HEK293 (cell line): Measurements from ENCODE around the gene SLC6A16.
"Not testable (repeated sequence)": the region's sequence is repeated elsewhere in the genome, so short reads cannot be mapped to it uniquely, and the experiment has no call there.

Experiments used
- REST ChIP-seq: fragments of 450-650 bp; formaldehyde crosslinking; IDR thresholded peaks from 2 replicates; pipeline ENCODE4 v1.5.1; 2016; ENCODE audit warnings: missing biosample characterization, missing genetic modification characterization
- ZNF366 ChIP-seq: fragments of 450-650 bp; formaldehyde crosslinking; conservative IDR thresholded peaks from 2 replicates; pipeline ENCODE4 v1.5.1; 2016; ENCODE audit warnings: missing biosample characterization, missing genetic modification characterization
- ZSCAN18 ChIP-seq: fragments of 450-650 bp; formaldehyde crosslinking; IDR thresholded peaks from 2 replicates; pipeline ENCODE4 v1.5.1; 2016; ENCODE audit warnings: missing biosample characterization, missing genetic modification characterization
- TF ChIP-seq, protein P1 (sequence below): fragments of 450-650 bp; formaldehyde crosslinking; IDR thresholded peaks from 2 replicates; pipeline ENCODE4 v1.5.1; 2017; ENCODE audit warnings: missing biosample characterization, missing genetic modification characterization
- TF ChIP-seq, protein P2 (sequence below): fragments of 450-650 bp; formaldehyde crosslinking; IDR thresholded peaks from 2 replicates; pipeline ENCODE4 v1.5.1; 2016; ENCODE audit warnings: missing biosample characterization, missing genetic modification characterization
- TF ChIP-seq, protein P3 (sequence below): fragments of 450-650 bp; formaldehyde crosslinking; IDR thresholded peaks from 2 replicates; pipeline ENCODE4 v1.5.1; 2016; ENCODE audit warnings: missing biosample characterization, missing genetic modification characterization
- TF ChIP-seq, protein P4 (sequence below): IDR thresholded peaks from 2 replicates; pipeline ENCODE4 v1.6.1; 2011; ENCODE audit warnings: mild to moderate bottlenecking, low read depth, low read length, borderline replicate concordance

DNA sequence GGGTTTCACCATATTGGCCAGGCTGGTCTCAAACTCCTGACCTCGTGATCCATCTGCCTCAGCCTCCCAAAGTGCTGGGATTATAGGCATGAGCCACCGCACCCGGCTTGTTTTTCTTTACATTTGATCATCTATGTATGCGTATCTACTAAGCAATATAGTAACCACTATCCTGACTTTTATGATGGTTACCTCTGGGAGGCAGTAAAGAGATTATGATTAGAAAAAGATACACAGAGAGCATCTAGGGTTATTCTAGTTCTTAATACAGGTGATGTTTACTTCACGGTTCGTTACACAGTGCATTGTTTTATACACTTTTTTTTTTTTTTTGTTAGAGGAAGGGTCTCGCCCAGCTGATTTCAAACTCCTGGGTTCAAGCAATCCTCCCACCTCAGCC is 18.3 kb downstream of the SLC6A16 start:
- TF ChIP-seq ZNF366 (tag by site-specific recombination); REST; ZSCAN18 (tag by site-specific recombination): not testable (repeated sequence)
- TF ChIP-seq, protein P1, sequence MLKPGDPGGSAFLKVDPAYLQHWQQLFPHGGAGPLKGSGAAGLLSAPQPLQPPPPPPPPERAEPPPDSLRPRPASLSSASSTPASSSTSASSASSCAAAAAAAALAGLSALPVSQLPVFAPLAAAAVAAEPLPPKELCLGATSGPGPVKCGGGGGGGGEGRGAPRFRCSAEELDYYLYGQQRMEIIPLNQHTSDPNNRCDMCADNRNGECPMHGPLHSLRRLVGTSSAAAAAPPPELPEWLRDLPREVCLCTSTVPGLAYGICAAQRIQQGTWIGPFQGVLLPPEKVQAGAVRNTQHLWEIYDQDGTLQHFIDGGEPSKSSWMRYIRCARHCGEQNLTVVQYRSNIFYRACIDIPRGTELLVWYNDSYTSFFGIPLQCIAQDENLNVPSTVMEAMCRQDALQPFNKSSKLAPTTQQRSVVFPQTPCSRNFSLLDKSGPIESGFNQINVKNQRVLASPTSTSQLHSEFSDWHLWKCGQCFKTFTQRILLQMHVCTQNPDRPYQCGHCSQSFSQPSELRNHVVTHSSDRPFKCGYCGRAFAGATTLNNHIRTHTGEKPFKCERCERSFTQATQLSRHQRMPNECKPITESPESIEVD, result not testable (repeated sequence)
- TF ChIP-seq, protein P2, sequence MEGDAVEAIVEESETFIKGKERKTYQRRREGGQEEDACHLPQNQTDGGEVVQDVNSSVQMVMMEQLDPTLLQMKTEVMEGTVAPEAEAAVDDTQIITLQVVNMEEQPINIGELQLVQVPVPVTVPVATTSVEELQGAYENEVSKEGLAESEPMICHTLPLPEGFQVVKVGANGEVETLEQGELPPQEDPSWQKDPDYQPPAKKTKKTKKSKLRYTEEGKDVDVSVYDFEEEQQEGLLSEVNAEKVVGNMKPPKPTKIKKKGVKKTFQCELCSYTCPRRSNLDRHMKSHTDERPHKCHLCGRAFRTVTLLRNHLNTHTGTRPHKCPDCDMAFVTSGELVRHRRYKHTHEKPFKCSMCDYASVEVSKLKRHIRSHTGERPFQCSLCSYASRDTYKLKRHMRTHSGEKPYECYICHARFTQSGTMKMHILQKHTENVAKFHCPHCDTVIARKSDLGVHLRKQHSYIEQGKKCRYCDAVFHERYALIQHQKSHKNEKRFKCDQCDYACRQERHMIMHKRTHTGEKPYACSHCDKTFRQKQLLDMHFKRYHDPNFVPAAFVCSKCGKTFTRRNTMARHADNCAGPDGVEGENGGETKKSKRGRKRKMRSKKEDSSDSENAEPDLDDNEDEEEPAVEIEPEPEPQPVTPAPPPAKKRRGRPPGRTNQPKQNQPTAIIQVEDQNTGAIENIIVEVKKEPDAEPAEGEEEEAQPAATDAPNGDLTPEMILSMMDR (tag by site-specific recombination), result not testable (repeated sequence)
- TF ChIP-seq, protein P3, sequence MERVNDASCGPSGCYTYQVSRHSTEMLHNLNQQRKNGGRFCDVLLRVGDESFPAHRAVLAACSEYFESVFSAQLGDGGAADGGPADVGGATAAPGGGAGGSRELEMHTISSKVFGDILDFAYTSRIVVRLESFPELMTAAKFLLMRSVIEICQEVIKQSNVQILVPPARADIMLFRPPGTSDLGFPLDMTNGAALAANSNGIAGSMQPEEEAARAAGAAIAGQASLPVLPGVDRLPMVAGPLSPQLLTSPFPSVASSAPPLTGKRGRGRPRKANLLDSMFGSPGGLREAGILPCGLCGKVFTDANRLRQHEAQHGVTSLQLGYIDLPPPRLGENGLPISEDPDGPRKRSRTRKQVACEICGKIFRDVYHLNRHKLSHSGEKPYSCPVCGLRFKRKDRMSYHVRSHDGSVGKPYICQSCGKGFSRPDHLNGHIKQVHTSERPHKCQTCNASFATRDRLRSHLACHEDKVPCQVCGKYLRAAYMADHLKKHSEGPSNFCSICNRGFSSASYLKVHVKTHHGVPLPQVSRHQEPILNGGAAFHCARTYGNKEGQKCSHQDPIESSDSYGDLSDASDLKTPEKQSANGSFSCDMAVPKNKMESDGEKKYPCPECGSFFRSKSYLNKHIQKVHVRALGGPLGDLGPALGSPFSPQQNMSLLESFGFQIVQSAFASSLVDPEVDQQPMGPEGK (tag by site-specific recombination), result not testable (repeated sequence)
- TF ChIP-seq, protein P4, sequence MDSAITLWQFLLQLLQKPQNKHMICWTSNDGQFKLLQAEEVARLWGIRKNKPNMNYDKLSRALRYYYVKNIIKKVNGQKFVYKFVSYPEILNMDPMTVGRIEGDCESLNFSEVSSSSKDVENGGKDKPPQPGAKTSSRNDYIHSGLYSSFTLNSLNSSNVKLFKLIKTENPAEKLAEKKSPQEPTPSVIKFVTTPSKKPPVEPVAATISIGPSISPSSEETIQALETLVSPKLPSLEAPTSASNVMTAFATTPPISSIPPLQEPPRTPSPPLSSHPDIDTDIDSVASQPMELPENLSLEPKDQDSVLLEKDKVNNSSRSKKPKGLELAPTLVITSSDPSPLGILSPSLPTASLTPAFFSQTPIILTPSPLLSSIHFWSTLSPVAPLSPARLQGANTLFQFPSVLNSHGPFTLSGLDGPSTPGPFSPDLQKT, result not testable (repeated sequence)
